Kidney tubule cell (primary cell): Measurements from ENCODE around the gene HAO1.

Source experiments
- DNase-seq: peaks from one replicate; pipeline ENCODE4 v3.0.0-alpha.2; 2018; ENCODE audit warnings: low spot score

HAO1 gene

GRCh38 chr20:7926767-7927166 lies 13.5 kb downstream of the HAO1 start:
- peak; percentile 51 for DNase-seq

GRCh38 chr20:7926323-7926722 lies 13.9 kb downstream of the HAO1 start:
- DNase-seq: no peak

- peak; percentile 87 for DNase-seq
These were observed 15.6 kb downstream of the HAO1 start for GRCh38 chr20:7924692-7925091.

- DNase-seq: no peak
These were observed 23.6 kb downstream of the HAO1 start for GRCh38 chr20:7916648-7917047.

GRCh38 chr20:7912551-7912950 lies 27.7 kb downstream of the HAO1 start:
- no peak for DNase-seq

- DNase-seq: no peak
These were observed 28.5 kb downstream of the HAO1 start for GRCh38 chr20:7911586-7912330.

DNA sequence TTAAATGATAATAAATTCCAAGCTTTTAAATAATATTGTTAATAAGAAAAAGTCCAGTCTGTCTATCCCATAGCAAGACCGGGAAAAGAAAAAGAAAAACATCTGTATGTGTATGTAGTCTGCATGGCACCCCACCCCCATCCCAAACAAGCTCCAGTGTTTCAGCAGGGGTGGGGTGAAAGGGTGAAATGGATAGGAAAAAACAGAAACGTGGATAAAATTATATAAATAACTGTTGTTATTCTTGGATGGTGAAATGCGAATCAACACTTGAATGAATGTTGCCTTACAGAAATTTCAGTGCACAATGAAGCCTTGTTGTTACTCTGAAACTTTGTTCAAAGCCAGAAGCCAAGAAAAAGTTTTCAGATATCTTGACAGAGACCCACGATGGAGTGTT lies 31.4 kb downstream of the HAO1 start:
- no peak for DNase-seq

GRCh38 chr20:7903429-7903828 lies 36.8 kb downstream of the HAO1 start:
- no peak for DNase-seq

DNA sequence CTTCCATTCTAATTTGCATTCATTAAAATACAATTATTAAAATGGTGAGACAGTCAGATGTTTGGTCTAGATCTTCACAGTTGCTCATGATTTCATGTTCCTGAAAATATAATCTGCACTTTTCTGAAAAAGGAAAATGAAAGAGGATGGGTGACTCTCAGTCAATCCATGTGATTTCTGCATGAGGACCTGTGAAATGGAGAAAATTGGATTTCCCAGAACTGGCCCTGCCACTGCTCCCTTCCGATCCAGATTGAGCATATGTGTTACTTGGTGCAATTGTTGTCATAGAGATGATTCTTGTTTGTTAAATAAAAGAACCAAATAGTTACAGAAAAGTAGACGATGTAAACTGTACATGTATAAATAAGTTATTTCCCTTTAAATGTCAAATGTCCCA lies 37.4 kb downstream of the HAO1 start:
- no peak for DNase-seq

DNA sequence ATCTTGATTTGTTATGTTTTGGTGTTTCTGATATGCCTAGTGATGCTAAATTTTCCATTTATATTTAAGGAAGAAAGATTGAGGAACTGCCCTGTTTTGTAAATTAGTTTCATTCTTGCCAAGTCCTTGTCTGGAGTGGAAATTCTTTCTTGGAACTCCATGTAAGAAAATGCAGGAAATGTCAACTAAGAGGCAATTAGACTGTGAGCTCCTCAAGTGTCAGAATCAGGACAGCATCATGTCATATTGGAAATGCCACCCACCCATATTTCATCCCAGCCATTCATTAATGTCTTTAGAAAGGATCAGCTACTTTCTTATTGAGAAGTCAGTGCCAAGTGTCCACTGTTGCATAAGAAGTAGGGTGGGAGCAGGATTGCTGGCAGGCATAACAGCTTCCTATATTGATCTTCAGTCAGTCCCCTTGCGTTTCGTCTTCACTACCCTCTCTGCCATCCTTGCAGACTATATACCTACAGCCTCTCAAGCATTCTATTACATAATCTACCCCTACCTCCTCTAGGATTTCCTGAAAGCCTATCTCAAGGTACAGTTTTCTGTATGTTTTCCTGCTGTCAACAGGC lies 42.4 kb downstream of the HAO1 start:
- no peak for DNase-seq

DNA sequence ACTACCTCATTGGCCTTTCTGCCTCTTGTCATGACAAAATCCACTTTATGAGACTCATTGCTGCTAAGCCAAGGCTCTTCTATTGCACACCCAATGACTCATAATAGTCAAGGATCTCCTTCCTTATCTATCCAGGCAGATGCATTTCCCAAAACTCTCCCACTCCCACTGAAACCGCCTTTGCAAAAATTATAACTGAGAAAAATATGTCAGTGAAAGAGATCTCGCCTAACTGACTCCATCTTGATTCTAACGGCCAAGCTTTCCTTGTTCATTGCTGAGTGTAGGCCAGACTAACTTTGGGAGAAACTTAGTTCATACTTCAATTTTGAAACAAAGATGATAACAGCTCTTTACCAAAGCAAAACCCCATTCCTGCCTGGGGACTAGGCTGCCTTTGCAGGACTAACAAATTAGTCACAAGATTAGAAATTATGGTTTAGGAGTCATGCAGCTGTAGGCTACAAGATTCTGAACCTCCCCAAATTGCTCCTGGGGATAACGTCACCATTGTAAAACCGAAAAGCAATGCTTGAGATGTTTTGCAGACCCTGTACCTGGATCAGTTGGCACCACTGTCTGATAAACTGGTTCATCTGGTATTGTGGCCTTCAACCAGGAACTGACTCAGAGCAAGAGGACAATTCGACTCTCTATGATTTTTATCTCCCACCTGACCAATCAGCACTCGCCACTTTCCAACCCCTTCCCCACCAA lies 47.1 kb downstream of the HAO1 start:
- no peak for DNase-seq

DNA sequence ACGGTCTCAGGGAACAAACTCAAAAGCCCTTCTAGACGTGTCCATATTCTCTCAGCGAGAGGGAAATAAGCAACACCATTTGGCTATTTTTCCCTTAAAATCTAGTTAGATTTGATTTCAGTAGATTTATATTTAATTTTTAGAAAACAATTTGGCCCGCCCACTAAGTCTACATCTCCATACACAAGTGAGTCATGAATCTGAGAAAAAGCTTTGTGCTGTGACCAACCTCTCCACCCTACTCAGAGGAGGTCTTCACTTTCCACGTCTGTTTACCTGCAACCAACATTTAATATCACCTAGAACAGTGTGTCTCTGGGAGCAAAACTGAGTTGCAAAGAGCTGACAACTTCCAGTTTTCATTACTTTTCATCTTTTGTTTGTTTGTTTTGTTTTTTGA lies 48.6 kb downstream of the HAO1 start:
- no peak for DNase-seq

GRCh38 chr20:7889736-7890135 lies 50.5 kb downstream of the HAO1 start:
- DNase-seq: no peak

GRCh38 chr20:7883741-7884140 lies 56.5 kb downstream of the HAO1 start:
- DNase-seq: no peak

DNA sequence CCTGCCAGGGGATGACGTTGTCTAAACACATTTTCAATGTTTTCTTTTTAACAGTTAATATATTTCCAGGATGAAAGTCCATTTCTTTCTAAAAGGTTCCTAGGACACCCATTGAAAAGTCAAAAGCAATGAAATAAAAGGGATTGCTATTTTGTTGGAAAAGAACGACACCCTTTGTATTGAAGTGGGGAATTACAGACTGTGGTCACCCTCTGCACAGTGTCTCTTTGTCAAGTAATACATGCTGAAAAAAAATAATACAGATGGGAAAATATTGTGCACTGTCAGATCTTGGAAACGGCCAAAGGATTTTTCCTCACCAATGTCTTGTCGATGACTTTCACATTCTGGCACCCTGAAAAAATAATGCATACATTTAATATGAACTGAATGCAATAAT lies 56.9 kb downstream of the HAO1 start:
- no peak for DNase-seq

DNA sequence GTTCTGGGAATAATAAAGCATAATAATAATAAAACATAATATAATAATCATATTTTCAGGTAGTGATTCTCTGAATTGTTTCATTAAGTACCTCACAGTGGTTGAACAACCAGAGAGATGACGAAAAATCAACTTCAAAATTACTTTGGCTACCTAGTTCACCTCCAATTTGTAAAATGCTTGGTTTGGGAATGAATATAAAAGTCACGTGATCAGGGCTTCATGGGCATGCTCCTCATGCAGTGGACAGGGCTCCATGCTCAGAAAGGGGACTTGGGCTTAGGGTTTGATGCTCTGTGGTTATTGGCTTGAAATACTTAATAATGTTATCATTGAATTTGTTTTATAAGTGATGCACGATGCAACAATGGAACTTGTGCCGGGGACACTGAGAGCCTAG lies 58.2 kb downstream of the HAO1 start:
- no peak for DNase-seq

DNA sequence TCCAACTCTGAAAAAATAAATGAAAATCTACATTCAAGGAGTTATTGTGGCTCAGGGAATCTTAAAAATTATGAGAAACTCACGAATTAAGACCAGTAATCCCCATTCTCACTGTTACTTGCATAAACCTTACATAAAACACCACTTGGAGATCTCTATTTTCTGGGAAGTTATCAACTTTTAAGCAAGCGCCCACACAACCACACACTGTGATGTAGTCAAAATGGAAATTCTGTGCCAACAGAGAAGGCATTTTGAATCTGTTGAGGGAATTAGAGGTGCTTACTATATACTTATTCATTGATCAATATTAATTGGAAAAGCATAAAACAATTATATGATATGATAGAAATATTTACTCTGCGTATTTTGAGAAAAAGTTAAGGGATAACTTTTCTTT lies 58.7 kb downstream of the HAO1 start:
- DNase-seq: no peak

GRCh38 chr20:7879883-7880282 lies 60.4 kb downstream of the HAO1 start:
- DNase-seq: no peak

DNA sequence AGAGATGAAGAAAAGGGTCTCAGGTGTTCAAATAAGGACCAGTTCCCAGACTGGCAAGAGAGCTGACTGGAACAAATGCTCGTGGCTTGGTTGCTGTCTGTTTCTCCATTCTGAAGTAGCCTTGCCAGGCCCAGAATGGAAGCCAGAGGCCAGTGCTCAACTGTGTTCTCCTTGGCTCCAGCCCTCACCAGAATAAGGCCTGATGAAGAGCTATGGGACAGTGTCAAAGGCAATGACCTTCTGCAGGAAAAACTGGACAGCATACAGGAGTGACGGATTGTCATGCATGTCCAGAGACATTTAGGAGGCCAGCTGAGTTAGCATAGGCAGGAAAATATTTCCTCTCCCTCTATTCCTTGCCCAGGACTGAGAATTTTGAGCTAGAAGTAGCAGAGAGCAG lies 72.2 kb downstream of the HAO1 start:
- no peak for DNase-seq

DNA sequence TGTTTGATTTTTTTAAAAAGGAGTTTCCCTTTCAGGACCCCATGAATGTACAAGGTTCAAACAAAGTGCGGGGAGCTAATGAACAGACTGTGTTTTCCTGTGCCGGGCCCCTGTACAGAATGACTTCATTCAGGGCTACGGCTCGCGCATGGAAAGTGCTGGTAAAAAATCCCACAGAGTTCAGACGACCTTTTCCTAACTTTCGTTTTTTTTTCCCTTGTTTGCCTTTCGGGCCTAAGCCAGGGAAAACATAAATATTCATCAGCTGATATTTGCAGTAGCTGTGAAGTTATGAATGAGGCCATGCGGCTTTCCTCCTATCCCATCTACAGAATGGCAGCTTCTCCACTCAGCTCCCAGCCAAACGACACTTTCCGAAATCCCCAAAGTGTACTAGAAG lies 74.0 kb downstream of the HAO1 start:
- DNase-seq: no peak

- DNase-seq: peak; percentile 76
These were observed 80.9 kb downstream of the HAO1 start for GRCh38 chr20:7859356-7859802.

DNA sequence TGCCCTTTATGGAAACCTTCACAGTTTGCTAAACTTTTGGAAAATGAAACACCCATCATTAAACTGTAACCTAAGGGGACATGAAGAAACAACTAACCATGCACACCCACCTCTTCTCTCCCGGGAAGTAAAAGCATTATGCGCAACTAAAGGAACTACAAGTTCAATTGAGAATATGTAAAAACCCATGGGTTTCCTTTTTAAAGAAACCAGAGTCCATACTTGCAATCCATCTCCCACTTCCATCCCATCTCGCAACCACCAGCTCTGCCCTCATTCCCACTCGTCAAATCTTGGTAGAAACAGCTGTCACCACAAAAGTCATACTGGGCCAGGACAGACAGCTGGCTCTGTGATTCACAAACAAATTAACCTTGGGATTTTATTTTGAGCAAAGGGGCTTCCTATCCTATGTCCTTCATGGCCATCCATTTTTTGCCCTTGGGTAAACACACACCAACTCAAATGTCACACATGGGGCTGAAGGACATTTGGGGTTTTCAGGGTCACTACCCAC lies 81.5 kb downstream of the HAO1 start:
- DNase-seq: no peak

DNA sequence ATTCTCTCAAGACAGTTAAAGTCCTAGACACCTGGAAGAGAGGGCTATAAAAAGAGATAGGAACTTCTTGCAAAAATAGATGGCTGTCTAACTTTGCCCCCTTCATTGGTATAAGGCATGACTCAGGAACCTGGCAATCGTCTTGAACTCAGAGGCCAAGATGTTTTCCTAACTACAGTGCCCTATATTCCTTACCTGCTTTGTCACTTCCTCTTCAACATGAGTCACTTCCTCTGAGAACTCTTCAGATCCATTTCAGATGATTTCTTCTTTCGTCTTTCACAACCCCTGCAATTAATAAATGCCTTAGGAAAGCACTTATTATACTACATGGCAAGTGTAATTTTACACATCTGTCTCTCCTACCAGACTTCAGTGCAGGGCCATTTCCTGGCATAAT lies 83.5 kb downstream of the HAO1 start:
- DNase-seq: peak; percentile 89
